Neuron (in vitro differentiated cells): Measurements from ENCODE around the gene RHOBTB3.

Experiments
- H2AFZ ChIP-seq: one replicate; pipeline ENCODE4 v1.6.1; 2013; ENCODE audit warnings: low read depth, mild to moderate bottlenecking, inconsistent platforms, low read length, moderate library complexity
- H3K27me3 ChIP-seq: one replicate; pipeline ENCODE4 v1.6.1; 2013; ENCODE audit warnings: low read length; ENCODE audit not compliant: insufficient read depth
- H3K36me3 ChIP-seq: one replicate; pipeline ENCODE4 v1.6.1; 2013; ENCODE audit warnings: low read length; ENCODE audit not compliant: insufficient read depth
- H3K4me1 ChIP-seq: one replicate; pipeline ENCODE4 v1.6.1; 2013; ENCODE audit warnings: low read length; ENCODE audit not compliant: insufficient read depth
- H3K4me3 ChIP-seq: 2 replicates; pipeline ENCODE4 v1.5.1; 2013; ENCODE audit warnings: mild to moderate bottlenecking, low read length, moderate library complexity
- H3K9me3 ChIP-seq: one replicate; pipeline ENCODE4 v1.6.1; 2013; ENCODE audit warnings: low read length

RHOBTB3 gene

GRCh38 chr5:95794070-95794516 lies 63.0 kb downstream of the RHOBTB3 start:
- Histone ChIP-seq H3K4me3 (no peak overlapping the region), H3K4me1 (no peaks in the 10 kb centered on the region), H2AFZ (no peak overlapping the region), H3K9me3 (no peaks in the 10 kb centered on the region), H3K36me3 (peaks cover 58% of the 10 kb centered on the region), H3K27me3 (no peaks in the 10 kb centered on the region)

GRCh38 chr5:95797301-95797700 lies 66.2 kb downstream of the RHOBTB3 start:
- H3K9me3 ChIP-seq: no peaks in the 10 kb centered on the region
- H3K4me3 ChIP-seq: no peak overlapping the region
- H3K4me1 ChIP-seq: no peaks in the 10 kb centered on the region
- no peak overlapping the region for H2AFZ ChIP-seq
- peaks cover 31% of the 10 kb centered on the region for H3K36me3 ChIP-seq
- H3K27me3 ChIP-seq: no peaks in the 10 kb centered on the region

- H3K9me3 ChIP-seq: no peaks in the 10 kb centered on the region
- H2AFZ ChIP-seq: no peak overlapping the region
- H3K36me3 ChIP-seq: peaks cover 25% of the 10 kb centered on the region
- no peaks in the 10 kb centered on the region for H3K4me1 ChIP-seq
- H3K4me3 ChIP-seq: no peak overlapping the region
- H3K27me3 ChIP-seq: no peaks in the 10 kb centered on the region
These were observed 66.9 kb downstream of the RHOBTB3 start for GRCh38 chr5:95798048-95798447.

- Histone ChIP-seq H3K4me1 (peaks cover 1% of the 10 kb centered on the region), H3K4me3 (no peak overlapping the region), H3K27me3 (no peaks in the 10 kb centered on the region), H2AFZ (no peak overlapping the region), H3K9me3 (no peaks in the 10 kb centered on the region), H3K36me3 (peaks cover 20% of the 10 kb centered on the region)
These were observed 67.4 kb downstream of the RHOBTB3 start for GRCh38 chr5:95798545-95798944.

GRCh38 chr5:95799191-95799835 lies 68.2 kb downstream of the RHOBTB3 start:
- H3K4me1 ChIP-seq: peaks cover 3% of the 10 kb centered on the region
- H3K4me3 ChIP-seq: no peak overlapping the region
- no peaks in the 10 kb centered on the region for H3K9me3 ChIP-seq
- peaks cover 12% of the 10 kb centered on the region for H3K36me3 ChIP-seq
- no peak overlapping the region for H2AFZ ChIP-seq
- no peaks in the 10 kb centered on the region for H3K27me3 ChIP-seq

GRCh38 chr5:95800553-95800952 lies 69.4 kb downstream of the RHOBTB3 start:
- Histone ChIP-seq H3K36me3 (peaks cover 5% of the 10 kb centered on the region), H3K4me3 (no peak overlapping the region), H2AFZ (no peak overlapping the region), H3K9me3 (no peaks in the 10 kb centered on the region), H3K4me1 (peaks cover 3% of the 10 kb centered on the region), H3K27me3 (no peaks in the 10 kb centered on the region)

GRCh38 chr5:95801532-95801931 lies 70.4 kb downstream of the RHOBTB3 start:
- Histone ChIP-seq H3K27me3 (no peaks in the 10 kb centered on the region), H2AFZ (no peak overlapping the region), H3K4me1 (peaks cover 3% of the 10 kb centered on the region), H3K9me3 (no peaks in the 10 kb centered on the region), H3K36me3 (no peaks in the 10 kb centered on the region), H3K4me3 (no peak overlapping the region)

GRCh38 chr5:95801961-95802360 lies 70.8 kb downstream of the RHOBTB3 start:
- Histone ChIP-seq H3K4me1 (peaks cover 3% of the 10 kb centered on the region), H3K4me3 (no peak overlapping the region), H3K36me3 (no peaks in the 10 kb centered on the region), H3K9me3 (no peaks in the 10 kb centered on the region), H2AFZ (no peak overlapping the region), H3K27me3 (no peaks in the 10 kb centered on the region)

GRCh38 chr5:95803271-95804148 lies 72.4 kb downstream of the RHOBTB3 start:
- no peaks in the 10 kb centered on the region for H3K27me3 ChIP-seq
- H2AFZ ChIP-seq: no peak overlapping the region
- no peak overlapping the region for H3K4me3 ChIP-seq
- no peaks in the 10 kb centered on the region for H3K9me3 ChIP-seq
- no peaks in the 10 kb centered on the region for H3K36me3 ChIP-seq
- H3K4me1 ChIP-seq: peaks cover 3% of the 10 kb centered on the region

GRCh38 chr5:95804736-95805539 lies 73.8 kb downstream of the RHOBTB3 start:
- Histone ChIP-seq H3K36me3 (no peaks in the 10 kb centered on the region), H3K4me1 (peaks cover 3% of the 10 kb centered on the region), H3K27me3 (no peaks in the 10 kb centered on the region), H2AFZ (no peak overlapping the region), H3K9me3 (no peaks in the 10 kb centered on the region), H3K4me3 (no peak overlapping the region)

GRCh38 chr5:95806687-95807086 lies 75.6 kb downstream of the RHOBTB3 start:
- Histone ChIP-seq H3K4me1 (peaks cover 11% of the 10 kb centered on the region), H3K9me3 (no peaks in the 10 kb centered on the region), H3K4me3 (no peak overlapping the region), H3K27me3 (no peaks in the 10 kb centered on the region), H2AFZ (no peak overlapping the region), H3K36me3 (no peaks in the 10 kb centered on the region)

GRCh38 chr5:95808013-95808685 lies 77.0 kb downstream of the RHOBTB3 start:
- H2AFZ ChIP-seq: no peak overlapping the region
- no peaks in the 10 kb centered on the region for H3K9me3 ChIP-seq
- no peak overlapping the region for H3K4me3 ChIP-seq
- H3K36me3 ChIP-seq: no peaks in the 10 kb centered on the region
- no peaks in the 10 kb centered on the region for H3K27me3 ChIP-seq
- peaks cover 11% of the 10 kb centered on the region for H3K4me1 ChIP-seq
